Non-pigmented ciliary epithelial cell (primary cell): Measurements from ENCODE around the gene PLOD3.
"Not testable (repeated sequence)": the region's sequence is repeated elsewhere in the genome, so short reads cannot be mapped to it uniquely, and the experiment has no call there.

Experiments
- DNase-seq: peaks from one replicate; pipeline ENCODE4 v3.0.0-alpha.2; 2010; ENCODE audit warnings: low read depth

Gene PLOD3

GRCh38 chr7:101210143-101210542 is 7.2 kb downstream of the PLOD3 start:
- no peak for DNase-seq

- no peak for DNase-seq
Observed at GRCh38 chr7:101208794-101209193, 8.6 kb downstream of the PLOD3 start.

GRCh38 chr7:101207459-101207858 is 9.9 kb downstream of the PLOD3 start:
- no peak for DNase-seq

GRCh38 chr7:101206665-101207042 is 10.7 kb downstream of the PLOD3 start:
- DNase-seq: no peak

- no peak for DNase-seq
Observed at GRCh38 chr7:101205901-101206664, 11.3 kb downstream of the PLOD3 start.

GRCh38 chr7:101203740-101204738 is 13.3 kb downstream of the PLOD3 start:
- not testable (repeated sequence) for DNase-seq

- DNase-seq: no peak
Observed at GRCh38 chr7:101202603-101202918, 14.8 kb downstream of the PLOD3 start.

- no peak for DNase-seq
Observed at GRCh38 chr7:101201695-101202602, 15.4 kb downstream of the PLOD3 start.

- no peak for DNase-seq
Observed at GRCh38 chr7:101200862-101201599, 16.4 kb downstream of the PLOD3 start, which contains the start of gene MOGAT3. TSS of gene MOGAT3 (minus strand) at chr7:101201036. CDS start at chr7:101200854, 182 bp downstream.

GRCh38 chr7:101200504-101200861 is 16.9 kb downstream of the PLOD3 start:
- DNase-seq: no peak

- not testable (repeated sequence) for DNase-seq
Observed at GRCh38 chr7:101199522-101199921, 17.9 kb downstream of the PLOD3 start.

GRCh38 chr7:101198476-101198875 is 18.9 kb downstream of the PLOD3 start:
- no peak for DNase-seq

GRCh38 chr7:101197991-101198390 is 19.4 kb downstream of the PLOD3 start:
- no peak for DNase-seq

GRCh38 chr7:101195884-101196283 is 21.5 kb downstream of the PLOD3 start:
- no peak for DNase-seq

GRCh38 chr7:101189109-101189508 is 28.3 kb downstream of the PLOD3 start:
- DNase-seq: no peak

- no peak for DNase-seq
Observed at GRCh38 chr7:101186844-101187428, 30.4 kb downstream of the PLOD3 start.

GRCh38 chr7:101186194-101186593 is 31.2 kb downstream of the PLOD3 start:
- DNase-seq: no peak

- DNase-seq: no peak
Observed at GRCh38 chr7:101185258-101185839, 32.0 kb downstream of the PLOD3 start.

- no peak for DNase-seq
Observed at GRCh38 chr7:101180130-101180755, 37.1 kb downstream of the PLOD3 start, which contains the start of gene NAT16. TSS of gene NAT16 (minus strand) at chr7:101180293. CDS start at chr7:101174807, 5,486 bp downstream.

- DNase-seq: no peak
Observed at GRCh38 chr7:101179713-101180112, 37.7 kb downstream of the PLOD3 start.
